GM23338 (cell line): ENCODE measurements around the gene GNAI3. TPM values are rescaled to one million over a fixed set of nuclear protein-coding genes. Genes with fewer than 3 reads are reported as not detected.

Experiments used
- ATAC-seq: fragments of 200-7000 bp; cut with Tn5 transposase; 3 replicates; pipeline ENCODE4 v1.9.1; 2020
- DNase-seq: peaks from one replicate; pipeline ENCODE4 v3.0.0-alpha.2; 2015; ENCODE audit warnings: low spot score
- H2AFZ ChIP-seq: fragments of 200-600 bp; sonication (generic); 2 replicates; pipeline ENCODE4 v1.8.0; 2016; ENCODE audit warnings: antibody characterized with exemption, mild to moderate bottlenecking, moderate library complexity
- H3F3A ChIP-seq: fragments of 200-600 bp; sonication (generic); replicated peaks from 2 replicates; pipeline ENCODE4 v1.8.0; 2017; ENCODE audit warnings: antibody characterized with exemption, mixed run types, low read depth
- H3K27ac ChIP-seq: fragments of 200-600 bp; sonication (generic); 2 replicates; pipeline ENCODE4 v1.6.1; 2016; ENCODE audit warnings: low read depth
- H3K27me3 ChIP-seq: fragments of 200-600 bp; sonication (generic); 2 replicates; pipeline ENCODE4 v1.8.0; 2016; ENCODE audit warnings: mild to moderate bottlenecking, mixed run types, moderate library complexity; ENCODE audit not compliant: insufficient read depth
- H3K36me3 ChIP-seq: fragments of 200-600 bp; sonication (generic); 2 replicates; pipeline ENCODE4 v1.8.0; 2016; ENCODE audit warnings: mild to moderate bottlenecking; ENCODE audit not compliant: insufficient read depth
- H3K4me1 ChIP-seq: fragments of 200-600 bp; sonication (generic); 2 replicates; pipeline ENCODE4 v1.8.0; 2016; ENCODE audit warnings: mild to moderate bottlenecking, moderate library complexity; ENCODE audit not compliant: insufficient read depth
- H3K4me2 ChIP-seq: fragments of 200-600 bp; sonication (generic); 2 replicates; pipeline ENCODE4 v1.7.1; 2017; ENCODE audit warnings: mixed run types
- H3K4me3 ChIP-seq: fragments of 200-600 bp; sonication (generic); 2 replicates; pipeline ENCODE4 v1.6.1; 2016; ENCODE audit warnings: mixed run types
- H3K79me2 ChIP-seq: fragments of 200-600 bp; sonication (generic); replicated peaks from 2 replicates; pipeline ENCODE4 v1.8.0; 2017; ENCODE audit warnings: mild to moderate bottlenecking; ENCODE audit not compliant: insufficient read depth
- H3K9me2 ChIP-seq: fragments of 200-600 bp; sonication (generic); 2 replicates; pipeline ENCODE4 v1.8.0; 2017; ENCODE audit not compliant: insufficient read depth
- H4K20me1 ChIP-seq: fragments of 200-600 bp; sonication (generic); replicated peaks from 2 replicates; pipeline ENCODE4 v1.8.0; 2017; ENCODE audit warnings: mild to moderate bottlenecking; ENCODE audit not compliant: insufficient read depth
- H3K27ac Mint-ChIP-seq: 2 replicates; pipeline ENCODE4 v1.8.0; 2020; ENCODE audit warnings: inconsistent platforms, mild to moderate bottlenecking, moderate library complexity, mixed read lengths
- H3K27me3 Mint-ChIP-seq: 3 replicates; pipeline ENCODE4 v1.8.0; 2022; ENCODE audit warnings: low read depth, mild to moderate bottlenecking, moderate library complexity, mixed read lengths, inconsistent platforms; ENCODE audit not compliant: insufficient read depth, poor library complexity
- H3K36me3 Mint-ChIP-seq: 3 replicates; pipeline ENCODE4 v1.8.0; 2021; ENCODE audit warnings: low read depth, mild to moderate bottlenecking, inconsistent platforms, moderate library complexity, mixed read lengths
- H3K4me1 Mint-ChIP-seq: 3 replicates; pipeline ENCODE4 v1.8.0; 2020; ENCODE audit warnings: mild to moderate bottlenecking, inconsistent platforms, mixed read lengths
- H3K4me3 Mint-ChIP-seq: 3 replicates; pipeline ENCODE4 v1.8.0; 2021; ENCODE audit warnings: moderate library complexity, mild to moderate bottlenecking, inconsistent platforms, mixed read lengths
- H3K9me3 Mint-ChIP-seq: 3 replicates; pipeline ENCODE4 v1.8.0; 2020; ENCODE audit warnings: moderate library complexity, mild to moderate bottlenecking, inconsistent platforms, mixed read lengths
- CREB1 ChIP-seq: fragments of 250-450 bp; sonication (Bioruptor Pico); IDR thresholded peaks from 2 replicates; pipeline ENCODE4 v1.5.0; 2020; ENCODE audit warnings: low read depth, mild to moderate bottlenecking, moderate library complexity
- EZH2 ChIP-seq: fragments of 200-600 bp; sonication (generic); IDR thresholded peaks from one replicate; pipeline ENCODE4 v1.8.0; 2017; ENCODE audit warnings: antibody characterized with exemption, mild to moderate bottlenecking, low read depth; ENCODE audit not compliant: unreplicated experiment
- EZH2phosphoT487 ChIP-seq: fragments of 200-600 bp; sonication (generic); IDR thresholded peaks from one replicate; pipeline ENCODE4 v1.8.1; 2018; ENCODE audit warnings: antibody characterized with exemption; ENCODE audit not compliant: unreplicated experiment
- JUNB ChIP-seq: IDR thresholded peaks from one replicate; pipeline ENCODE4 v1.6.1; 2016; ENCODE audit warnings: antibody characterized with exemption; ENCODE audit not compliant: unreplicated experiment
- NANOG ChIP-seq: IDR thresholded peaks from 2 replicates; pipeline ENCODE4 v1.6.1; 2016; ENCODE audit warnings: antibody characterized with exemption, borderline replicate concordance
- STAT1 ChIP-seq: IDR thresholded peaks from one replicate; pipeline ENCODE4 v1.6.1; 2016; ENCODE audit warnings: antibody characterized with exemption; ENCODE audit not compliant: unreplicated experiment
- ZNF114 ChIP-seq: fragments of 250-450 bp; sonication (Bioruptor Pico); IDR thresholded peaks from 2 replicates; pipeline ENCODE4 v1.5.0; 2020; ENCODE audit warnings: mild to moderate bottlenecking, moderate library complexity
- ZNF331 ChIP-seq: fragments of 250-450 bp; sonication (Bioruptor Pico); IDR thresholded peaks from 2 replicates; pipeline ENCODE4 v1.5.0; 2020; ENCODE audit warnings: low read depth, mild to moderate bottlenecking, moderate library complexity
- polyA plus RNA-seq: library from polyadenylated mRNA; unstranded; fragments of >200 nt; fragmentation: Nextera tagmentation; extraction: Ambion mirVana; gene quantifications from 2 replicates; pipeline ENCODE4 v1.2.1, GENCODE V29; 2016
- total RNA-seq: library from RNA; depleted of rRNA; stranded (reverse); fragments of >200 nt; shearing (Covaris generic); gene quantifications from 2 replicates; pipeline ENCODE4 v1.2.3, GENCODE V29; 2014
- TF ChIP-seq, protein P1 (sequence below), 2 experiments: fragments of 200-600 bp in 1 of 2; sonication (generic) in 1 of 2; conservative IDR thresholded peaks; 2 replicates each; pipeline versions ENCODE4 v1.5.1 to v1.6.1; 2016 to 2017; ENCODE audit warnings: antibody characterized with exemption in 2 of 2, low read depth in 2 of 2, mild to moderate bottlenecking in 2 of 2, moderate library complexity in 1 of 2
- TF ChIP-seq, protein P2 (sequence below): IDR thresholded peaks from 2 replicates; pipeline ENCODE4 v1.6.1; 2016; ENCODE audit warnings: antibody characterized with exemption
- TF ChIP-seq, protein P3 (sequence below): fragments of 250-450 bp; sonication (Bioruptor Pico); IDR thresholded peaks from 2 replicates; pipeline ENCODE4 v1.5.0; 2020; ENCODE audit warnings: mild to moderate bottlenecking, moderate library complexity

Gene GNAI3
- total and polyA plus RNA-seq, 2 experiments from 2014 or later, result 4.5 to 10.2 TPM

DNA sequence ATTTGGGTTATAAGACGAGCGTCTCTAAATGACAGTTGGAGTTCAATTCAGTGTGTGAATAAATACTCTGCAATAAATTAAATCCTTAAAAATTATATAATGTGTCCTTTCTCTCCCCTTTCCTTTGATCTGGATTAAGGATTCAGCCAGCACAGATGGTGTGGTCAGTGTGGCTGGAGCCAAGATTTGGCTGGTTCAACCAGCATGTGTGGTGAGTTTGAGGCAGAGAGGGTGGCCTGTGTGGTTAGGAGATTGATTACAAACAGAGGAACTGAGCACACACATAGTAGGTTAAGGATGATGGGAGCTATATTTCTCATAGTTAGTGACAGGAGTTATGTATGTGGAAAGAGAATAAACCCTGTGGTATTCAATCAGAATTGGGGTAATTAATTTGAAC, 24.7 kb upstream of the GNAI3 start:
- no peaks in the 10 kb centered on the region for H3K36me3 ChIP-seq
- Mint-ChIP-seq H3K9me3 (no peaks in the 10 kb centered on the region; the same call in 2 of the 3 replicates), H3K4me3 (no peak overlapping the region), H3K27me3 (peaks cover 2% of the 10 kb centered on the region), H3K36me3 (no peaks in the 10 kb centered on the region), H3K4me1 (peaks cover 6% of the 10 kb centered on the region; the same call in 1 of the 3 replicates), H3K27ac (no peak overlapping the region; the same call in 1 of the 2 replicates)
- H3K4me1 ChIP-seq, result no peaks in the 10 kb centered on the region
- H3K27ac ChIP-seq, result no peak overlapping the region
- no peak for ATAC-seq
- no peak for DNase-seq
- no peak overlapping the region for H3K4me2 ChIP-seq
- H3K4me3 ChIP-seq, result no peak overlapping the region
- no peaks in the 10 kb centered on the region for H3K9me2 ChIP-seq
- no peaks in the 10 kb centered on the region for H3K27me3 ChIP-seq
- no peaks in the 10 kb centered on the region for H3K79me2 ChIP-seq
- H3F3A ChIP-seq, result no peaks in the 10 kb centered on the region
- TF ChIP-seq CREB1 (CRISPR knock-in tag) (no peak), JUNB (no peak), ZNF114 (CRISPR knock-in tag) (no peak)
- TF ChIP-seq, protein P1, sequence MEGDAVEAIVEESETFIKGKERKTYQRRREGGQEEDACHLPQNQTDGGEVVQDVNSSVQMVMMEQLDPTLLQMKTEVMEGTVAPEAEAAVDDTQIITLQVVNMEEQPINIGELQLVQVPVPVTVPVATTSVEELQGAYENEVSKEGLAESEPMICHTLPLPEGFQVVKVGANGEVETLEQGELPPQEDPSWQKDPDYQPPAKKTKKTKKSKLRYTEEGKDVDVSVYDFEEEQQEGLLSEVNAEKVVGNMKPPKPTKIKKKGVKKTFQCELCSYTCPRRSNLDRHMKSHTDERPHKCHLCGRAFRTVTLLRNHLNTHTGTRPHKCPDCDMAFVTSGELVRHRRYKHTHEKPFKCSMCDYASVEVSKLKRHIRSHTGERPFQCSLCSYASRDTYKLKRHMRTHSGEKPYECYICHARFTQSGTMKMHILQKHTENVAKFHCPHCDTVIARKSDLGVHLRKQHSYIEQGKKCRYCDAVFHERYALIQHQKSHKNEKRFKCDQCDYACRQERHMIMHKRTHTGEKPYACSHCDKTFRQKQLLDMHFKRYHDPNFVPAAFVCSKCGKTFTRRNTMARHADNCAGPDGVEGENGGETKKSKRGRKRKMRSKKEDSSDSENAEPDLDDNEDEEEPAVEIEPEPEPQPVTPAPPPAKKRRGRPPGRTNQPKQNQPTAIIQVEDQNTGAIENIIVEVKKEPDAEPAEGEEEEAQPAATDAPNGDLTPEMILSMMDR (conservative IDR thresholded peaks at IDR 0.05; ENCODE audit: low read depth in 2 of 2), result no peak
- no peak overlapping the region for H2AFZ ChIP-seq
- no peaks in the 10 kb centered on the region for H4K20me1 ChIP-seq

DNA sequence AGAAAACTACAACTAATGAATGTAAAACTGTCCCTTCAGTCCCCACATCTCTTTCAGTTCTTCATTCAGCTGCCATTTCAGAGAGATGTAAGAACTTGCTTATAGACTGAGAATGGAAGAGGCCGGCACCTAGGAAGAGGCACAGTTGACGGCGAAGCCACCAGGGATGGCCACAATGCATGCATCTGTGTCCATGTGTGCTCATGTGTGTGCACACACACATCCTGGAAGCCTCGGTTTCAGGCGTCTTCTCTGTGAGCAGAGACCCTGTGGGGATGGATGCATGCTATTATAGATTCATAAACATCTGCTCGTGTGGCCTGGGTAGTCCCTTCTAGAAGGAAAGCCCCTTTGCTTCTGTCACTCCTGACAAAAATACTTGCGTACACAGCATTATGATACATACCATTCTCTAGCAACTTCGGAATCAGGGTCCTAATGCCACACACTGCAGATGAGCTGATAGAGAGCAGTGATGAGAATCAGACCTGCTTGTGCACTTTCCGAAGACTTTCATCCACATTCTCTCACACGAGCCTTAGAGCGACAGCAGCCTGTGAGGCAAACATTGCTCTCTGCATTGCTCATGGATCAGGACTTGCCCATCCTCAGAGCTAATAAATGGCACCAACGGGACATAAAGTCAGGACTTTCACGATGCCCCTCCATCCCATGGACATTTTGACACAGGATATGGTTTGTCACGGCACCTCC, 21.2 kb upstream of the GNAI3 start:
- no peak overlapping the region for H3K4me3 Mint-ChIP-seq
- Histone ChIP-seq H3F3A (no peaks in the 10 kb centered on the region), H3K36me3 (no peaks in the 10 kb centered on the region), H2AFZ (no peak overlapping the region), H3K27ac (no peak overlapping the region), H4K20me1 (no peaks in the 10 kb centered on the region), H3K4me2 (no peak overlapping the region), H3K9me2 (no peaks in the 10 kb centered on the region), H3K4me3 (no peak overlapping the region), H3K4me1 (no peaks in the 10 kb centered on the region), H3K79me2 (no peaks in the 10 kb centered on the region), H3K27me3 (no peaks in the 10 kb centered on the region)
- peaks cover 7% of the 10 kb centered on the region; the same call in 1 of the 3 replicates for H3K4me1 Mint-ChIP-seq
- DNase-seq (no peak), ATAC-seq (no peak)
- H3K27ac Mint-ChIP-seq, result no peak overlapping the region
- H3K9me3 Mint-ChIP-seq, result no peaks in the 10 kb centered on the region; the same call in 2 of the 3 replicates
- H3K36me3 Mint-ChIP-seq, result no peaks in the 10 kb centered on the region
- H3K27me3 Mint-ChIP-seq, result peaks cover 11% of the 10 kb centered on the region
- TF ChIP-seq, protein P2, sequence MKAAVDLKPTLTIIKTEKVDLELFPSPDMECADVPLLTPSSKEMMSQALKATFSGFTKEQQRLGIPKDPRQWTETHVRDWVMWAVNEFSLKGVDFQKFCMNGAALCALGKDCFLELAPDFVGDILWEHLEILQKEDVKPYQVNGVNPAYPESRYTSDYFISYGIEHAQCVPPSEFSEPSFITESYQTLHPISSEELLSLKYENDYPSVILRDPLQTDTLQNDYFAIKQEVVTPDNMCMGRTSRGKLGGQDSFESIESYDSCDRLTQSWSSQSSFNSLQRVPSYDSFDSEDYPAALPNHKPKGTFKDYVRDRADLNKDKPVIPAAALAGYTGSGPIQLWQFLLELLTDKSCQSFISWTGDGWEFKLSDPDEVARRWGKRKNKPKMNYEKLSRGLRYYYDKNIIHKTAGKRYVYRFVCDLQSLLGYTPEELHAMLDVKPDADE, result no peak
- TF ChIP-seq ZNF331 (CRISPR knock-in tag), result no peak
- TF ChIP-seq NANOG, result no peak
- no peak for TF ChIP-seq EZH2
- no peak for TF ChIP-seq STAT1
- no peak for TF ChIP-seq ZNF114 (CRISPR knock-in tag)
- TF ChIP-seq EZH2phosphoT487, result no peak
- TF ChIP-seq, protein P3, sequence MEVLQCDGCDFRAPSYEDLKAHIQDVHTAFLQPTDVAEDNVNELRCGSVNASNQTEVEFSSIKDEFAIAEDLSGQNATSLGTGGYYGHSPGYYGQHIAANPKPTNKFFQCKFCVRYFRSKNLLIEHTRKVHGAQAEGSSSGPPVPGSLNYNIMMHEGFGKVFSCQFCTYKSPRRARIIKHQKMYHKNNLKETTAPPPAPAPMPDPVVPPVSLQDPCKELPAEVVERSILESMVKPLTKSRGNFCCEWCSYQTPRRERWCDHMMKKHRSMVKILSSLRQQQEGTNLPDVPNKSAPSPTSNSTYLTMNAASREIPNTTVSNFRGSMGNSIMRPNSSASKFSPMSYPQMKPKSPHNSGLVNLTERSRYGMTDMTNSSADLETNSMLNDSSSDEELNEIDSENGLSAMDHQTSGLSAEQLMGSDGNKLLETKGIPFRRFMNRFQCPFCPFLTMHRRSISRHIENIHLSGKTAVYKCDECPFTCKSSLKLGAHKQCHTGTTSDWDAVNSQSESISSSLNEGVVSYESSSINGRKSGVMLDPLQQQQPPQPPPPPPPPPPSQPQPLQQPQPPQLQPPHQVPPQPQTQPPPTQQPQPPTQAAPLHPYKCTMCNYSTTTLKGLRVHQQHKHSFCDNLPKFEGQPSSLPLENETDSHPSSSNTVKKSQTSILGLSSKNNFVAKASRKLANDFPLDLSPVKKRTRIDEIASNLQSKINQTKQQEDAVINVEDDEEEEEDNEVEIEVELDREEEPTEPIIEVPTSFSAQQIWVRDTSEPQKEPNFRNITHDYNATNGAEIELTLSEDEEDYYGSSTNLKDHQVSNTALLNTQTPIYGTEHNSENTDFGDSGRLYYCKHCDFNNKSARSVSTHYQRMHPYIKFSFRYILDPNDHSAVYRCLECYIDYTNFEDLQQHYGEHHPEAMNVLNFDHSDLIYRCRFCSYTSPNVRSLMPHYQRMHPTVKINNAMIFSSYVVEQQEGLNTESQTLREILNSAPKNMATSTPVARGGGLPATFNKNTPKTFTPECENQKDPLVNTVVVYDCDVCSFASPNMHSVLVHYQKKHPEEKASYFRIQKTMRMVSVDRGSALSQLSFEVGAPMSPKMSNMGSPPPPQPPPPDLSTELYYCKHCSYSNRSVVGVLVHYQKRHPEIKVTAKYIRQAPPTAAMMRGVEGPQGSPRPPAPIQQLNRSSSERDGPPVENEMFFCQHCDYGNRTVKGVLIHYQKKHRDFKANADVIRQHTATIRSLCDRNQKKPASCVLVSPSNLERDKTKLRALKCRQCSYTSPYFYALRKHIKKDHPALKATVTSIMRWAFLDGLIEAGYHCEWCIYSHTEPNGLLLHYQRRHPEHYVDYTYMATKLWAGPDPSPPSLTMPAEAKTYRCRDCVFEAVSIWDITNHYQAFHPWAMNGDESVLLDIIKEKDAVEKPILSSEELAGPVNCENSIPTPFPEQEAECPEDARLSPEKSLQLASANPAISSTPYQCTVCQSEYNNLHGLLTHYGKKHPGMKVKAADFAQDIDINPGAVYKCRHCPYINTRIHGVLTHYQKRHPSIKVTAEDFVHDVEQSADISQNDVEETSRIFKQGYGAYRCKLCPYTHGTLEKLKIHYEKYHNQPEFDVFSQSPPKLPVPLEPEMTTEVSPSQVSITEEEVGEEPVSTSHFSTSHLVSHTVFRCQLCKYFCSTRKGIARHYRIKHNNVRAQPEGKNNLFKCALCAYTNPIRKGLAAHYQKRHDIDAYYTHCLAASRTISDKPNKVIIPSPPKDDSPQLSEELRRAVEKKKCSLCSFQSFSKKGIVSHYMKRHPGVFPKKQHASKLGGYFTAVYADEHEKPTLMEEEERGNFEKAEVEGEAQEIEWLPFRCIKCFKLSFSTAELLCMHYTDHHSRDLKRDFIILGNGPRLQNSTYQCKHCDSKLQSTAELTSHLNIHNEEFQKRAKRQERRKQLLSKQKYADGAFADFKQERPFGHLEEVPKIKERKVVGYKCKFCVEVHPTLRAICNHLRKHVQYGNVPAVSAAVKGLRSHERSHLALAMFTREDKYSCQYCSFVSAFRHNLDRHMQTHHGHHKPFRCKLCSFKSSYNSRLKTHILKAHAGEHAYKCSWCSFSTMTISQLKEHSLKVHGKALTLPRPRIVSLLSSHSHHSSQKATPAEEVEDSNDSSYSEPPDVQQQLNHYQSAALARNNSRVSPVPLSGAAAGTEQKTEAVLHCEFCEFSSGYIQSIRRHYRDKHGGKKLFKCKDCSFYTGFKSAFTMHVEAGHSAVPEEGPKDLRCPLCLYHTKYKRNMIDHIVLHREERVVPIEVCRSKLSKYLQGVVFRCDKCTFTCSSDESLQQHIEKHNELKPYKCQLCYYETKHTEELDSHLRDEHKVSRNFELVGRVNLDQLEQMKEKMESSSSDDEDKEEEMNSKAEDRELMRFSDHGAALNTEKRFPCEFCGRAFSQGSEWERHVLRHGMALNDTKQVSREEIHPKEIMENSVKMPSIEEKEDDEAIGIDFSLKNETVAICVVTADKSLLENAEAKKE (CRISPR knock-in tag), result no peak
- TF ChIP-seq JUNB, result no peak
- TF ChIP-seq CREB1 (CRISPR knock-in tag), result no peak
